Measurements from ENCODE around the gene LPAR3. TPM values are rescaled to one million over a fixed set of nuclear protein-coding genes. Genes with fewer than 3 reads are reported as not detected.

The LPAR3 gene
- total RNA-seq, 1 donor from 2014 or later = 3.6 TPM

DNA sequence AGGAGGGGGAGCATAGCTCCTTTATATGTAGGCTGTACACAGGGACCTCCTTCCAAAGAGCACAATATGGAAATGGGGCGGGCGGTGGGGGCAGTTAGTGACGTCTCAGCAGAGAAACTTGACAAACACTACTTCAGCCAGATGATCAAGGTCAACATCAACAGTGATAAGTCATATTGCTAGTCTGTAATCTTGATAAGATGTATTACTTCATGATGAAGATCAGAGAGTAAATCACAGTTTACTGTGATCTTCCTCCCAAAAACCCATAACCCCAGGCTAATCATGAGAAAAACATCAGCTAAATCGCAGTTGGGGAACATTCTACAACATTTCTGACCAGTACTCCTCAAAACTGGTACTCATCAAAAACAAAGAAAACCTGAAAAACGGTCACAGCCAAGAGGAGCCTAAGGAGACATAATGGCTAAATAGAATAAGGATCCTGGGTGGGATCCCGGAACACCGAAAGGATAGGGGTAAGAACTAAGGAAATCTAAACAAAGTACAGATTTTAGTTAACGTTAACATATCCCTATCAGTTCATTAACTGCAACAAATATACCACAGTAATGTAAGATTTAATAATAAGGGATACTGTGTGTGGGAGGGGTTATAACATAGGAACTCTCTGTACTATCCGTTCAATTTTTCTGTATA, 20.2 kb downstream of the LPAR3 start:
- ATAC-seq = no peak
- Histone ChIP-seq H3K27me3 (no peaks in the 10 kb centered on the region), H3K9me3 (no peaks in the 10 kb centered on the region), H3K36me3 (no peaks in the 10 kb centered on the region), H3K4me3 (no peak overlapping the region), H3K27ac (no peak overlapping the region), H3K4me1 (no peaks in the 10 kb centered on the region)
- TF ChIP-seq, protein P1, sequence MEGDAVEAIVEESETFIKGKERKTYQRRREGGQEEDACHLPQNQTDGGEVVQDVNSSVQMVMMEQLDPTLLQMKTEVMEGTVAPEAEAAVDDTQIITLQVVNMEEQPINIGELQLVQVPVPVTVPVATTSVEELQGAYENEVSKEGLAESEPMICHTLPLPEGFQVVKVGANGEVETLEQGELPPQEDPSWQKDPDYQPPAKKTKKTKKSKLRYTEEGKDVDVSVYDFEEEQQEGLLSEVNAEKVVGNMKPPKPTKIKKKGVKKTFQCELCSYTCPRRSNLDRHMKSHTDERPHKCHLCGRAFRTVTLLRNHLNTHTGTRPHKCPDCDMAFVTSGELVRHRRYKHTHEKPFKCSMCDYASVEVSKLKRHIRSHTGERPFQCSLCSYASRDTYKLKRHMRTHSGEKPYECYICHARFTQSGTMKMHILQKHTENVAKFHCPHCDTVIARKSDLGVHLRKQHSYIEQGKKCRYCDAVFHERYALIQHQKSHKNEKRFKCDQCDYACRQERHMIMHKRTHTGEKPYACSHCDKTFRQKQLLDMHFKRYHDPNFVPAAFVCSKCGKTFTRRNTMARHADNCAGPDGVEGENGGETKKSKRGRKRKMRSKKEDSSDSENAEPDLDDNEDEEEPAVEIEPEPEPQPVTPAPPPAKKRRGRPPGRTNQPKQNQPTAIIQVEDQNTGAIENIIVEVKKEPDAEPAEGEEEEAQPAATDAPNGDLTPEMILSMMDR (IDR thresholded peaks at IDR 0.05) = no peak
- intact Hi-C loops (cut with DNase I) = no loop called here
- DNase-seq = no peak

DNA sequence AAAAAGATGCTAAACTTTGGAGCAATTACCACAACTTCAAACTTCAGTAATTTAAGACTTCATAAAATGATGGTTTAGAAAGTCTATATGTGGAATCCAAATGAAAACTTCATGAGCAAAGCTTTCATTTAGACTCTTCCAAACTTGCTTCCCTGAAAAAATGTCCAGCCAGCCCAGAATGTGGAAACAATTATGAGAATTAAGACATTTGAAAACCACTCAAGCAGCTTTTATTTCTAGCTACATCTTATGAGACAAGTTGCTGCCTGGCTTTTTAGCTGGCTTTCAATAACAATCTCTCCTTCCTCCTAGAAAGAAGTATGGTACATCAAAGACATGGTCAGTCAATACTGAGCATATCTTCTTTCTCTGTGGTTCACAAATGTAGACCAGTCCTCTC, 21.8 kb downstream of the LPAR3 start:
- Histone ChIP-seq H3K27me3 (no peaks in the 10 kb centered on the region), H3K27ac (no peak overlapping the region), H3K4me3 (no peak overlapping the region), H3K9me3 (no peaks in the 10 kb centered on the region), H3K36me3 (no peaks in the 10 kb centered on the region), H3K4me1 (no peaks in the 10 kb centered on the region)
- intact Hi-C loops (cut with DNase I) = no loop called here
- DNase-seq = no peak
- TF ChIP-seq, protein P1 (IDR thresholded peaks at IDR 0.05) = no peak
- ATAC-seq = no peak

DNA sequence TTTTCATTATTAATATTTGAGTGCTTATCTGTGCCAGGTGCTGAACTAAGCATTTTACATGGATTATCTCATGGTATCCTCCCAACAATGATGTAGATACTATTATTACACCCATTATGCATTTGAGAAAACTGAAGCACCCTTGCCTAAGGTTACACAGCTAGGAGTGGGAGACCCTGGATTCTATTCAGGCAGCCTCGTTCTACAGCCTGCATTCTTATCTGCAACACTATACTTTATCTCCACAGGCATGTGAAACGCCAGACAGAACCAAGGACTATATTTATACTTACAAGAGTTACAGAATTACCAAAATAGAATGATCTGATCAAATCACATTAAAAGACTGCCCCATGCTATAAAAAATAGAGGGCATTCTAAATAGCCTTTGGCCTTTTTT, 22.4 kb downstream of the LPAR3 start:
- no peaks in the 10 kb centered on the region for H3K36me3 ChIP-seq
- no peak overlapping the region for H3K4me3 ChIP-seq
- TF ChIP-seq, protein P1 (IDR thresholded peaks at IDR 0.05) = no peak
- H3K27ac ChIP-seq = no peak overlapping the region
- no peaks in the 10 kb centered on the region for H3K27me3 ChIP-seq
- H3K4me1 ChIP-seq = no peaks in the 10 kb centered on the region
- ATAC-seq (no peak), DNase-seq (no peak)
- H3K9me3 ChIP-seq = no peaks in the 10 kb centered on the region
- intact Hi-C loops (cut with DNase I) = no loop called here

DNA sequence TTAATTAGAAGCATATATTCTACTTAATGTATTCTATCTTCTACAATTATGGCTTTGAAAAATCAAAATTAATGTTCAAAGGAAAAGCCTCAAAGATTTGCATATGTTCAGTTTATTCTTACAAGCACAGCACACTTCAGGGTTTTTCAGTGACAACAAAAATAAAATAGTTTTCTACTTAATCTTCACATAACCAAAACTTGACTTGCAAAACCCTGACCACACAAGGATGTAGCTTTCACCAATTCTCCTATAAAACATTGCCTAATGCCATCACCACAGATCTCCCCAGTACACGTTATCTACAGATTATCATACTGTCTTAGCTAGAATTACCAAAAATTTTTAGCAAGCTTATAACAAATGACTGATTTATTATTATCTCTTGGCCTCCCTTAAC, 23.3 kb downstream of the LPAR3 start:
- H3K36me3 ChIP-seq = no peaks in the 10 kb centered on the region
- H3K4me1 ChIP-seq = no peaks in the 10 kb centered on the region
- no peak overlapping the region for H3K27ac ChIP-seq
- no peak overlapping the region for H3K4me3 ChIP-seq
- intact Hi-C loops (cut with DNase I) = no loop called here
- H3K27me3 ChIP-seq = no peaks in the 10 kb centered on the region
- TF ChIP-seq, protein P1 (IDR thresholded peaks at IDR 0.05) = no peak
- ATAC-seq (no peak), DNase-seq (no peak)
- no peaks in the 10 kb centered on the region for H3K9me3 ChIP-seq

DNA sequence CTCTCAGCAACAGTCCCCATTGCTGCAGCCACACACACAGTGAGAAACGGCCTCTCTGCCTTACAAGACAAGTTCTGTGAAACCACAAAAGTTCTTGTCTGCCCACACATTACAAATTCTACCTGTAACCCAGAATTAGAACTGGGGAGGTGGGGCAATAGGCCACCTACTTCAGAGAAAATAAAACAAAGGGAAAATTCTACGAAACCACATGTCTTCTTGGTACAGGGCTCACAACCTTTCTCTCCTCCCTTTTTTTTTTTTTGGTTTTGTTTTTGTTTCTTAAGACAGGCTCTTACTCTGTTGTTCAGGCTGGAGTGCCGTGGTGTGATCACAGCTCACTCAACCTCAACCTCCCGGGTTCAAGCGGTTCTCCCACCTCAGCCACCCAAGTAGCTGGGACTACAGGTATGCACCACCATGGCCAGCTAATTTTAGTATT, 30.2 kb downstream of the LPAR3 start:
- ATAC-seq (peak; percentile 15), DNase-seq (no peak)
- Histone ChIP-seq H3K9me3 (no peaks in the 10 kb centered on the region), H3K4me1 (no peaks in the 10 kb centered on the region), H3K27me3 (no peaks in the 10 kb centered on the region), H3K27ac (no peak overlapping the region), H3K4me3 (no peak overlapping the region), H3K36me3 (no peaks in the 10 kb centered on the region)
- TF ChIP-seq, protein P1 (IDR thresholded peaks at IDR 0.05) = no peak
- intact Hi-C loops (cut with DNase I) = no loop called here
